ENCODE data around the gene PCDH19.
A peak's percentile ranks its signal among the peaks of the same experiment; 100 is the strongest.

DNA sequence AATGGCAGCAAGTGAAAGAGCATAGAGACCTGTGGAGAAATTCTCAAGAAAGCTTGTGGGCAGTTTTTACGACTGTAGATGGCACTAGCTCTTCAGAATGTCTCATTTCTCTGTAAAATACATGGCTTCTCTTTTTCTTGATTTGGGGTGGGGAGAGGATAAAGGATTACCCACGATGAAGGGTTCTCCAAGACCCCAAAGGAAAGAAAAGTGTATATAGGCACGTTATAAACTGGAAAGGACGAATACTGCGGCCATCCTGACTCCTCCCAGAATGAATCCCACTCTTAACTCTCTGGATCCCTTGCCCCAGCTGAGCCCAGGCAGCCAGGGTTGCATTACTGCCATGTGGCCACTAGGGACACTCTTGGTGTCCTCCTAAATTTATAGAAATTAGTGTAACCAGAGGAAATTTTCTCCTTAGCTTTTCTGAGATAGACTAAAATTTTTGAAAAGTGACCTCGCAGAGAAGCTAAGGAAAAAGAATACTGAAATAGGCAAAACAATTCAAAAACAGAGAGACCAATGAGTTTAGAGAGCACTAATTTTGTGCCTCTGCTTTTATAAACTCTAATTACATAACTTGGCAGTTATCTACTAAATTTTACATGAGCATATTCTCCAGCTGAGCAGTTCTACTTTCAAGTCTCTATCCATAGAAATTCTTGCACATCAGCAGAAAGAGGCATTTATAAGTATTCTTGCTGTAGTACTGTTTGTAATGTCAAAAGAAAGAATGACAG is 37.8 kb upstream of the PCDH19 start:
- TF ChIP-seq, protein P1, sequence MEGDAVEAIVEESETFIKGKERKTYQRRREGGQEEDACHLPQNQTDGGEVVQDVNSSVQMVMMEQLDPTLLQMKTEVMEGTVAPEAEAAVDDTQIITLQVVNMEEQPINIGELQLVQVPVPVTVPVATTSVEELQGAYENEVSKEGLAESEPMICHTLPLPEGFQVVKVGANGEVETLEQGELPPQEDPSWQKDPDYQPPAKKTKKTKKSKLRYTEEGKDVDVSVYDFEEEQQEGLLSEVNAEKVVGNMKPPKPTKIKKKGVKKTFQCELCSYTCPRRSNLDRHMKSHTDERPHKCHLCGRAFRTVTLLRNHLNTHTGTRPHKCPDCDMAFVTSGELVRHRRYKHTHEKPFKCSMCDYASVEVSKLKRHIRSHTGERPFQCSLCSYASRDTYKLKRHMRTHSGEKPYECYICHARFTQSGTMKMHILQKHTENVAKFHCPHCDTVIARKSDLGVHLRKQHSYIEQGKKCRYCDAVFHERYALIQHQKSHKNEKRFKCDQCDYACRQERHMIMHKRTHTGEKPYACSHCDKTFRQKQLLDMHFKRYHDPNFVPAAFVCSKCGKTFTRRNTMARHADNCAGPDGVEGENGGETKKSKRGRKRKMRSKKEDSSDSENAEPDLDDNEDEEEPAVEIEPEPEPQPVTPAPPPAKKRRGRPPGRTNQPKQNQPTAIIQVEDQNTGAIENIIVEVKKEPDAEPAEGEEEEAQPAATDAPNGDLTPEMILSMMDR (IDR thresholded peaks at IDR 0.05), result peak; percentile 42 to 72 (median 54)
- no peak for TF ChIP-seq POLR2A (IDR thresholded peaks at IDR 0.05)

Measured in uterus (tissue), 2 donors.